GM21528 (cell line): ENCODE data around the gene TOPAZ1.

Experiments used
- ATAC-seq: cut with Tn5 transposase; IDR thresholded peaks from one replicate; pipeline ENCODE4 v1.9.1; 2021; ENCODE audit warnings: mild to moderate bottlenecking, moderate library complexity; ENCODE audit not compliant: unreplicated experiment, low FRiP score

TOPAZ1 gene

GRCh38 chr3:44240061-44240460 is 1.6 kb upstream of the TOPAZ1 start:
- ATAC-seq, result no peak

GRCh38 chr3:44242721-44243120 is 1.0 kb downstream of the TOPAZ1 start:
- no peak for ATAC-seq

GRCh38 chr3:44248152-44248551 is 6.5 kb downstream of the TOPAZ1 start:
- ATAC-seq, result no peak

- no peak for ATAC-seq
Measured at GRCh38 chr3:44252332-44252959, 10.8 kb downstream of the TOPAZ1 start.

GRCh38 chr3:44259404-44259803 is 17.7 kb downstream of the TOPAZ1 start:
- no peak for ATAC-seq

- ATAC-seq, result no peak
Measured at GRCh38 chr3:44264146-44264545, 22.5 kb downstream of the TOPAZ1 start.

GRCh38 chr3:44265815-44266214 is 24.1 kb downstream of the TOPAZ1 start:
- no peak for ATAC-seq

- no peak for ATAC-seq
Measured at GRCh38 chr3:44272191-44272590, 30.5 kb downstream of the TOPAZ1 start.

- ATAC-seq, result no peak
Measured at GRCh38 chr3:44277925-44278324, 36.2 kb downstream of the TOPAZ1 start.

GRCh38 chr3:44280077-44280476 is 38.4 kb downstream of the TOPAZ1 start:
- ATAC-seq, result no peak

GRCh38 chr3:44280631-44281030 is 38.9 kb downstream of the TOPAZ1 start:
- ATAC-seq, result no peak

- ATAC-seq, result no peak
Measured at GRCh38 chr3:44284949-44285348, 43.3 kb downstream of the TOPAZ1 start.

- no peak for ATAC-seq
Measured at GRCh38 chr3:44289882-44290462, 48.3 kb downstream of the TOPAZ1 start.

GRCh38 chr3:44292276-44292675 is 50.6 kb downstream of the TOPAZ1 start:
- ATAC-seq, result no peak

GRCh38 chr3:44292947-44293346 is 51.3 kb downstream of the TOPAZ1 start:
- no peak for ATAC-seq

- no peak for ATAC-seq
Measured at GRCh38 chr3:44297255-44297654, 55.6 kb downstream of the TOPAZ1 start.

GRCh38 chr3:44301746-44302145 is 60.1 kb downstream of the TOPAZ1 start:
- no peak for ATAC-seq

- no peak for ATAC-seq
Measured at GRCh38 chr3:44309500-44309899, 67.8 kb downstream of the TOPAZ1 start.

- no peak for ATAC-seq
Measured at GRCh38 chr3:44318891-44319311, 77.2 kb downstream of the TOPAZ1 start.

- no peak for ATAC-seq
Measured at GRCh38 chr3:44321335-44321734, 79.6 kb downstream of the TOPAZ1 start.

- ATAC-seq, result no peak
Measured at GRCh38 chr3:44323341-44323955, 81.8 kb downstream of the TOPAZ1 start.

GRCh38 chr3:44324584-44324983 is 82.9 kb downstream of the TOPAZ1 start:
- ATAC-seq, result no peak
